Nephron (organoid): ENCODE results near the gene NRAP.

Source experiments
- H3K27ac Mint-ChIP-seq, 3 experiments: 2 replicates each; pipeline ENCODE4 v1.8.0; 2020; ENCODE audit warnings: mixed read lengths in 3 of 3, mild to moderate bottlenecking in 2 of 3, moderate library complexity in 1 of 3
- H3K27me3 Mint-ChIP-seq: 2 replicates; pipeline ENCODE4 v1.8.0; 2021; ENCODE audit warnings: low read depth, mild to moderate bottlenecking, moderate library complexity, mixed read lengths
- H3K36me3 Mint-ChIP-seq: 2 replicates; pipeline ENCODE4 v1.8.0; 2020; ENCODE audit warnings: low read depth, mixed read lengths
- H3K4me1 Mint-ChIP-seq: 2 replicates; pipeline ENCODE4 v1.8.0; 2020; ENCODE audit warnings: mixed read lengths
- H3K4me3 Mint-ChIP-seq, 3 experiments: 2 replicates each; pipeline ENCODE4 v1.8.0; 2020; ENCODE audit warnings: mild to moderate bottlenecking in 3 of 3, mixed read lengths in 3 of 3, moderate library complexity in 2 of 3
- H3K9me3 Mint-ChIP-seq: 2 replicates; pipeline ENCODE4 v1.8.0; 2020; ENCODE audit warnings: mixed read lengths
- TF ChIP-seq, protein P1 (sequence below), 3 experiments: fragments of 200-600 bp; sonication (generic); IDR thresholded peaks; one replicate each; pipeline ENCODE4 v1.5.0; 2021; ENCODE audit warnings: antibody characterized with exemption in 3 of 3; ENCODE audit not compliant: unreplicated experiment in 3 of 3

NRAP gene

GRCh38 chr10:113550365-113550764 is 113.5 kb downstream of the NRAP start:
- TF ChIP-seq, protein P1, sequence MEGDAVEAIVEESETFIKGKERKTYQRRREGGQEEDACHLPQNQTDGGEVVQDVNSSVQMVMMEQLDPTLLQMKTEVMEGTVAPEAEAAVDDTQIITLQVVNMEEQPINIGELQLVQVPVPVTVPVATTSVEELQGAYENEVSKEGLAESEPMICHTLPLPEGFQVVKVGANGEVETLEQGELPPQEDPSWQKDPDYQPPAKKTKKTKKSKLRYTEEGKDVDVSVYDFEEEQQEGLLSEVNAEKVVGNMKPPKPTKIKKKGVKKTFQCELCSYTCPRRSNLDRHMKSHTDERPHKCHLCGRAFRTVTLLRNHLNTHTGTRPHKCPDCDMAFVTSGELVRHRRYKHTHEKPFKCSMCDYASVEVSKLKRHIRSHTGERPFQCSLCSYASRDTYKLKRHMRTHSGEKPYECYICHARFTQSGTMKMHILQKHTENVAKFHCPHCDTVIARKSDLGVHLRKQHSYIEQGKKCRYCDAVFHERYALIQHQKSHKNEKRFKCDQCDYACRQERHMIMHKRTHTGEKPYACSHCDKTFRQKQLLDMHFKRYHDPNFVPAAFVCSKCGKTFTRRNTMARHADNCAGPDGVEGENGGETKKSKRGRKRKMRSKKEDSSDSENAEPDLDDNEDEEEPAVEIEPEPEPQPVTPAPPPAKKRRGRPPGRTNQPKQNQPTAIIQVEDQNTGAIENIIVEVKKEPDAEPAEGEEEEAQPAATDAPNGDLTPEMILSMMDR (IDR thresholded peaks at IDR 0.05; ENCODE audit: unreplicated experiment in 3 of 3), result no peak
- H3K27ac Mint-ChIP-seq, result peak overlapping the region; percentile 61 to 73 (median 64)
- H3K36me3 Mint-ChIP-seq, result no peaks in the 10 kb centered on the region
- H3K27me3 Mint-ChIP-seq, result peaks cover 7% of the 10 kb centered on the region
- H3K4me3 Mint-ChIP-seq, result no peak overlapping the region
- peaks cover 36% of the 10 kb centered on the region for H3K4me1 Mint-ChIP-seq
- H3K9me3 Mint-ChIP-seq, result no peaks in the 10 kb centered on the region

DNA sequence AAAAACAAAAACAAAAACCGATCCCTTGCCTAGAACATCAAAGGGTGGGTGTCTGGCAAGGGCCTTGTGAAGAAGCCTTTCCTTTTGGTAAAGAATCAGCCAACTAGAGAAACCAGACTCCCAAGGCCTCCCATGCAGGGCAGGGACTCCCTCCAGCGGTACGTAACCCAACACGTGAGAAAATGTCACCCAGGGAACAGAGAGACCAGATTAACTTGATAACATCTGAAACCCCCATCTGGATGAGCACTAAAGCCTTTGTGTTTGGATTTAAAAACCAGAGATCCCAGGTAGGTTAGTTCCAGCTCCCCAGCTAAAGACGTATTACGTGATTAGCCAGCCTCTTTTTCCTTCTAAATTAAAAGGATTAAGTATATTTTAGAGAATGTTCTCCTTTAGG is 114.0 kb downstream of the NRAP start:
- Mint-ChIP-seq H3K4me3 (no peak overlapping the region), H3K36me3 (no peaks in the 10 kb centered on the region), H3K27me3 (peaks cover 10% of the 10 kb centered on the region), H3K27ac (peak overlapping the region; percentile 61 to 73 (median 64)), H3K4me1 (peaks cover 36% of the 10 kb centered on the region), H3K9me3 (no peaks in the 10 kb centered on the region)
- TF ChIP-seq, protein P1 (IDR thresholded peaks at IDR 0.05; ENCODE audit: unreplicated experiment in 3 of 3), result no peak

DNA sequence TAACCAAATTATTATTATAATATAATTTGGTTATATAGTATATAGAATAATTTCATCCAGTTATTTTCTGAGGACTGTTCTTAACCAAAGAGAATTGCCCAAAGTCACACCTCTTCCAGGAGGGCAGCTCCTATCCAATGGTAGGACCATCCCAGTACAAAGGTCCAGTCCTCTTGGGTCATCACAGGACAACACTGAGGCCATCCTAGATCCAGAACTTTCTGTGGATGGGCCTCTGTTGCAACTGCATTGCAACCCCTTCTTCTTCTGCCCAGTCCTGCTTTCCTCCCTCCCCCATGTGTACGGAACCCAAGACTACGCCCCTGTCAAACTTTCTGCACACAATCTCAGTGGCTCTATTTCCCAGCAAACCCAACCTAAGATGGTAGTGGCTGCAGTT is 116.4 kb downstream of the NRAP start:
- Mint-ChIP-seq H3K36me3 (no peaks in the 10 kb centered on the region), H3K27me3 (peaks cover 12% of the 10 kb centered on the region), H3K4me3 (no peak overlapping the region), H3K9me3 (no peaks in the 10 kb centered on the region), H3K27ac (no peak overlapping the region), H3K4me1 (peaks cover 19% of the 10 kb centered on the region)
- TF ChIP-seq, protein P1 (IDR thresholded peaks at IDR 0.05; ENCODE audit: unreplicated experiment in 3 of 3), result no peak

GRCh38 chr10:113544392-113544791 is 119.4 kb downstream of the NRAP start:
- H3K27me3 Mint-ChIP-seq, result peaks cover 15% of the 10 kb centered on the region
- TF ChIP-seq, protein P1 (IDR thresholded peaks at IDR 0.05; ENCODE audit: unreplicated experiment in 3 of 3), result no peak
- no peak overlapping the region for H3K4me3 Mint-ChIP-seq
- peaks cover 28% of the 10 kb centered on the region for H3K4me1 Mint-ChIP-seq
- H3K36me3 Mint-ChIP-seq, result no peaks in the 10 kb centered on the region
- no peak overlapping the region for H3K27ac Mint-ChIP-seq
- H3K9me3 Mint-ChIP-seq, result no peaks in the 10 kb centered on the region

DNA sequence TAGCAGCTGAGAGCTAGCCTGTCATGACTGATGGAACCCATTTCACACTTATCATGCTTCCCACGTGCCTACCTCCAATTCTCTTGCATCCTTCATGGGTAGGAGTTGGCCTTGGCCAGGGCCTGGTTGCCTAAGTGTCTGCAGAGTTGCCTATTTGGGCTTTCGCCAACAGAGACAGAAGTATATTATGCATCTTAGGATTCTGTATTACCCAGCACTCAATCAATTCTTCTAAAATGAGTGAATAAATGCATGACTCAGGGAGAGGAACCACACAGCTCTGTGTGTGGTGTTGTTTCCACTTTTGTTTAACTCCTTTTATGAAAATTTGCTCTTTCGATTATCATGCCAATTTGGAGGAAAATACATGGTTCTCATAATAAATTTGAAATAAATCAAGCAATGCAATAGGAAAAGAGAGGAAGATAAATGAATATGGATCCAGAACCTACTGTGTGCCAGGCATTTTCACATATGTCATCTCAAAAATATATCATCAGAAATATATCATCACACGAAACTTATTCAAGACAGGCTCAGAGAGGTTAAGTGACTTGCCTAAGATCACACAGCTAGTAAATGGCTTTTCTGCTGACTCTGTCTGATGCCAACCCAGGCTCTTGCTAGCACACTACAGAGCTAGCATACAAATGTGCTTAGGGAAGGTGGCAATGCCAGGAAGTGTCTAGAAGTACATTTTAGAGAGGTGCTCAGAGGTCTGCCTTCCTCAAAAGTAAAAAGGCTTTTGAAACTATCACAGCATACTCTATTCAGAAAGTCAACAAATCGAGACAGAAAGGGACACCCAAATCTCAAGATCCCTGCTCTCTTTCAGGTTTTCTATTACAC is 120.5 kb downstream of the NRAP start:
- peaks cover 15% of the 10 kb centered on the region for H3K27me3 Mint-ChIP-seq
- H3K36me3 Mint-ChIP-seq, result no peaks in the 10 kb centered on the region

More for the DNA sequence above, 120.5 kb downstream of the NRAP start:
- TF ChIP-seq, protein P1 (IDR thresholded peaks at IDR 0.05; ENCODE audit: unreplicated experiment in 3 of 3), result no peak
- Mint-ChIP-seq H3K27ac (no peak overlapping the region), H3K9me3 (no peaks in the 10 kb centered on the region), H3K4me3 (no peak overlapping the region), H3K4me1 (peaks cover 31% of the 10 kb centered on the region)
